ENCODE data around the gene ERBIN.
"Not testable (repeated sequence)": the region's sequence is repeated elsewhere in the genome, so short reads cannot be mapped to it uniquely, and the experiment has no call there.

ERBIN gene

GRCh38 chr5:65923339-65923738 lies 3.0 kb upstream of the ERBIN start:
- no peak for DNase-seq

- no peak for DNase-seq
Measured at GRCh38 chr5:65924366-65925043, 1.9 kb upstream of the ERBIN start.

- DNase-seq: peak; percentile 76 to 77
Measured at GRCh38 chr5:65925044-65925600, 1.3 kb upstream of the ERBIN start.

GRCh38 chr5:65925601-65926275 lies 637 bp upstream of the ERBIN start:
- DNase-seq: peak; percentile 82 to 85

GRCh38 chr5:65926893-65927292 lies 518 bp downstream of the ERBIN start:
- peak in 1 of 2 donors; percentile 27 for DNase-seq

DNA sequence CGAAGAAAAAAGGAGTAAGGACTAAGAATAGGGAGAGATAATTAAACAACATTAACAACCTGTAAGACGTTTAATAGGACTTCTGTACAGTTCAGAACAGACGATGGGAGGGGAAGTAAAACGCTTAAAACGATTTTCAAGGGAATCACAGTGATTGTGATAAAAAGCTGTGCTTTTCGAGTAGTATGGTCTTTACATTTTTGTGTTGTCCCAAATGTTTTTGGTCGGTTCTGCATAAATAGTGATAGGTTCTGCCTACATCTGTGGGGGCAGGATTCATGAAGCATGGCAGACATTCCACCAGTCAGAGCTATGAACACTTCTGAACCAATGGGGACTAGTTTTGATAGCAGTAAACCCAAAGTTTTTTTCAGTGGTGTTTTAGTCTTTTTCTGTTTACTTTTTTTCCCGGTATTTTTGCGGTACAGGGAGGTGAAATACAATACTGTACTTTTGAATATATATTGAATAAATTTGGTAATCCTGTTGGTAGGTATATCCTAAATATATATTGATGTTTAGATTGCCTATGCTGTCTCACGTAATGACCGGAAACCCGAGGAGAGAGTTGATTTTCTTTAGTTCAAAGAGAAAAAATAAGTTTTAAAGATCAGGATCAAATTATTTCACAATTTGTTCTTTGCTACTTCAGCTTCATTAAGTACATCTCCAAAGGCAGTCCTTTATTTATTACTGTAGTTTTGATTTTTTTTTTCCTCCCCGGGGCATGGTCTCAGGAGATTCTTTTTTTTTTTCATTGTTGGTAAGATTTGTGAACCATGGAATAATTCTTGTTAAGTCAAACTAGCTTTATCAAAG lies 1.3 kb downstream of the ERBIN start:
- DNase-seq: peak in 1 of 2 donors; percentile 56

GRCh38 chr5:65928322-65928752 lies 2.0 kb downstream of the ERBIN start:
- peak in 1 of 2 donors; percentile 11 for DNase-seq

- DNase-seq: no peak
Measured at GRCh38 chr5:65928860-65929259, 2.5 kb downstream of the ERBIN start.

DNA sequence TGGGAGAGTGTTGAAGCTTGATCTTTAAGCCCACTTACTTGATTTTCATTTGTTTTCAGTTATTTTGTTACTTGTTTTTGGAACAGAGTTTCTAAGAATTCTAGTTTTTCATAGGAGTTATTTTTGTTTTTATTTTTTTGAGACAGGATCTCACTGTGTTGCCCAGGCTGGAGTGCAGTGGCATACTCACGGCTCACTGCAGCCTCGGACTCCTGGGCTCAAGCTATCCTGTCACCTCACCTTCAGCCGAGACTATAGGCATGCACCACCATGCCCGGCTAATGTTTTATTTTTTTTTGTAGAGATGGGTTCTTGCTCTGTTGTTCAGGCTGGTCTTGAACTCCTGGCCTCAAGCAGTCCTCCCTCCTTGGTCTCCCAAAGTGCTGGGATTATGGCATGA lies 6.3 kb downstream of the ERBIN start:
- DNase-seq: no peak

GRCh38 chr5:65933295-65933694 lies 6.9 kb downstream of the ERBIN start:
- DNase-seq: no peak

DNA sequence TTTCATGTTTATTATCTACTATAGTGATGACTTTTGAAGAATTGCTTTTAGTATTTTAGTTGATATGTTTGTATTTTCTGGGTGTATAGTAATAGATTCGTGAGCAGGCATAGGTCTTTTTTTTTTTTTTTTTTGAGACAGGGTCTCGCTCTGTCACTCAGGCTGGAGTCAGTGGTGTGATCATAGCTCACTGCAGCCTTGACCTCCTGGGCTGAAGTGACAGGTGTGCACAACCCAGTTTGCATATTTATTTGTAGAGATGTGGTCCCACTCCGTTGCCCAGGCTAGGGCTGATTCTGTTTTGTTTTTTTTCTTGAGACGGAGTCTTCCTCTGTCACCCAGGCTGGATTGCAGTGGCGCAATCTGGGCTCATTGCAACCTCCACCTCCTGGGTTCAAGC lies 11.9 kb downstream of the ERBIN start:
- no peak for DNase-seq

DNA sequence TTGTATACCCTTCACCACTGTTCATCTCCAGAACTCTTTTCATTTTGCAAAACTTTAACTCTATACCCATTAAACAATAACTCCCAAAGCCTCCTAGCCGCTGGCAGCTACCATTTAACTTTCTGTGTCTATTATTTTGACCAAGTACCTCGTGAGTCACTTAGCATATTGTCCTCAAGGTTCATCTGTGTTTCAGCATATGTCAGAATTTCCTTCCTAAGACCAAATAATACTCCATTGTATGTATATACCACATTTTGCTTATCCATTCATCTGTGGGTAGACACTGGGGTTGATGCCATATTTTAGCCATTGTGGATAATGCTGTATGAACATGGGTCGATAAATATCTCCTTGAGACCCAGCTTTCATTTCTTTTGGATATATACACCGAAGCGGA lies 17.4 kb downstream of the ERBIN start:
- no peak for DNase-seq

- DNase-seq: no peak
Measured at GRCh38 chr5:65946198-65946745, 19.9 kb downstream of the ERBIN start.

GRCh38 chr5:65948115-65948747 lies 21.9 kb downstream of the ERBIN start:
- no peak for DNase-seq

DNA sequence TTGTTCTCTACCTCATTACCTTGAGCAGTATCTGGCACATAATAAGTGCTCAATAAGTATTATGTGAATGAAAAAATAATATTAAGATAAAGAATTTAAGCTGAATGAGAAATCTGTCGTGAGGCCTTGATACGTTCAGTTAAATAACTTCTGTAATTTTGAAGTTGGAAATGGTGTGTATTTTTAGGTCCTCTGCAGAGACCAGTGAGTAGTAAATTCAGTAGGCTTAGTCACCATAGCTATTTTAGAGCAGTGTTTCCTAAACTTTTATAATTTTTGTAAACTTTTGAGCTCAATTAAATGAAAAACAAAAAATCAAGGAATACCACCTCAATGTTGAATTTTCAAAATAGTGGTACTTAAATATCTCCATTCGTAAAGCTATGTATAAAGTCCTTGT lies 25.0 kb downstream of the ERBIN start:
- DNase-seq: no peak

DNA sequence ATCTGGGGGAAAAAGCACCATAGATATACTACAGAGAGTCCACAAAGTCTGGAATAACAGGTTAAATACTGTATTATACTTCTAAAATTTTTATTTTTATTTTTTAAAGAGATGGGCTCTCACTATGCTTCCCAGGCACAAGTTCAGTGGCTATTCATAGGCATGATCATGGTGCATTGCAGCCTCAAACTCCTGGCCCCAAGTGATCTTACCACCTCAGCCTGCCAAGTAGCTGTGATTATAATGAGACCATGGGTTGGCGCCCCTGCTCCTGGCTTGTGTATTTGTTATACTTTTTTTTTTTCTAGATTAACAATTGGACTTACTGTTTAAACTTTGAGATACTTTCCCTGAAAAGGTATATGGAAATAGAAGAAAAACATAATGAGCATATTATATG lies 25.9 kb downstream of the ERBIN start:
- DNase-seq: no peak

DNA sequence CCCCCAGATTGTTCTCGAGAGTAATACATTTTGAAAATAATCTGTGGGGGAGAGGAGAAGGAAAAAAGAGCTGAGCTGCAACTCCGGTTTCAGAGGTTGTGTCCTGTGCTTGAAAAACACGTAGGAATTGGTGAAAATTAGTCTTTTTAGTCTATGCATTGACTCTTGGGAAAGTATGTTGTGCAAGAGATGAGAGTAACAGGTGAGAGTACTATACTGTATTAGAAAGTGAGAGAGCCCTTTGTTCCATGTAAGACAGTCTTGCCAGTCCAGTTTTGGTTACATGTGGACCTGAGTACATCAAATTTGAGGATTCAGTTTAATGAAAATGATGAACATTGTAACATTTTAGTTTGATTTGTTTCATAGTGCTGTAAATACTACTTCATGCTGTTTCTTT lies 27.8 kb downstream of the ERBIN start:
- DNase-seq: no peak

GRCh38 chr5:65955746-65956145 lies 29.4 kb downstream of the ERBIN start:
- no peak for DNase-seq

DNA sequence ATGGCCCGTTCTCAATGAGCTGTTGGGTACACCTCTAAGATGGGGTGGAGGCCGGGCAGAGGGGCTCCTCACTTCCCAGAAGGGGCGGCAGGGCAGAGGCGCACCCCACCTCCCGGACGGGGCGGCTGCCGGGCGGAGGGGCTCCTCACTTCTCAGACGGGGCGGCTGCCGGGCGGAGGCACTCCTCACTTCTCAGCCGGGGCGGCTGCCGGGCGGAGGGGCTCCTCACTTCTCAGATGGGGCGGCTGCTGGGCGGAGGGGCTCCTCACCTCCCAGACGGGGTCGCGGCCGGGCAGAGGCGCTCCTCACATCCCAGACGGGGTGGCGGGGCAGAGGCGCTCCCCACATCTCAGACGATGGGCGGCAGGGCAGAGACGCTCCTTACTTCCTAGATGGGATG lies 31.3 kb downstream of the ERBIN start:
- not testable (repeated sequence) for DNase-seq

DNA sequence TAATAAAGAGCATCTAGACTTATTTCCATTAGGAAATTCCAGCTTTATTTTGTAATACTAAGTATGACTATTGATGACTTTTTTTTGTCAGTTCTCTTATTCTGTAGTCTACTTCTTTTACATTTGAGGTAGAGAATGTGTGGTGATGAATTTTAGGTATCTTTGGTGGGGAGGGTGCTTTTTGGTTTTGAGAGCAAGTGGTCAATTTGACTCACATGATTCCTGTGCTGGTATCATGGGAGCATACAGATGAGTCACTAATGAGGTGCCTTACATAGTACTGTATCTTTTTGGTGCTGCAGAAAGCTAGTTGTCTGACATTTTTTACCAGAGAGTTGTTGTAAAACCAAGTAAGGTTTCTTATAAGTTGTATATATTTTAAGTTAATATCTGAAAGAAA lies 35.3 kb downstream of the ERBIN start:
- DNase-seq: no peak

GRCh38 chr5:65967288-65968066 lies 41.1 kb downstream of the ERBIN start:
- DNase-seq: no peak

Measured in CD4-positive, alpha-beta T cell treated with Interferon alpha-2 for 1 hour (primary cell).